Cardiac septum (tissue), 1 donor: ENCODE data around the gene GRID2IP. TPM values are rescaled to one million over a fixed set of nuclear protein-coding genes. Genes with fewer than 3 reads are reported as not detected.
A peak's percentile ranks its signal among the peaks of the same experiment; 100 is the strongest.

ENCODE experiments used
- DNase-seq: peaks from one replicate; pipeline ENCODE4 v3.0.0-alpha.2; 2020; ENCODE audit warnings: low spot score
- intact Hi-C: fragments of 100-400 bp; cut with DNase I; formaldehyde crosslinking; loops from one replicate; pipeline ENCODE4 v1.14.0; 2022
- total RNA-seq: library from RNA; stranded (reverse); fragmentation: NEBNext Ultra II Directional; extraction: Animal tissue kit (Norgen Biotek cat#: 25700); gene quantifications from one replicate; pipeline ENCODE4 v1.2.1, GENCODE V29; 2021
- donor health status: DM: no; HTN: no; CAD: no.

Gene GRID2IP
- total RNA-seq, 1 donor from 2014 or later = not detected

GRCh38 chr7:6529643-6530042 is 21.6 kb downstream of the GRID2IP start:
- intact Hi-C loops = no loop called here
- no peak for DNase-seq

- no peak for DNase-seq
- intact Hi-C loops = no loop called here
Observed at GRCh38 chr7:6528401-6529130, 22.7 kb downstream of the GRID2IP start.

DNA sequence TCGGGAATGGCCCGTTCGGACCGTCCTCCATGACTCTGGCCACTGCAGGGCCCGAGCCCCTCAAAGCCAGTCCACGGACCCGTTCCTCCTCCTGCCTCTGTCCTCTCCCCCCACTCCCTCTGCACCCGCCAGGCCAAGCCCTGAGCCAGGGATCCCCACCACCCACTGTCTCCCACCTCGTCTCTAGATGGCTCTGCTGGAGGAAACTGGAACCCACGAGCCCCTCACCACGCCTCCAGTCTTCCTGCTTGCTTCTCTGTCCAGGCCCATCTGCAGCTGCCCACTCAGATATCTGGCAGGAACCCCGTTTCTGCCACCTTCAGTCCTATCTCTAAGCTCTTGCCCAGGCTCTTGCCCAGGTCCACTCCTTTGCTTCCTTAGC is 24.3 kb downstream of the GRID2IP start:
- intact Hi-C loops = no loop called here
- DNase-seq = no peak

GRCh38 chr7:6520163-6520981 is 30.9 kb downstream of the GRID2IP start:
- intact Hi-C loops = no loop called here
- no peak for DNase-seq

- intact Hi-C loops = no loop called here
- DNase-seq = peak; percentile 90
Observed at GRCh38 chr7:6516387-6516983, 34.8 kb downstream of the GRID2IP start.

- DNase-seq = no peak
Observed at GRCh38 chr7:6513541-6513940, 37.7 kb downstream of the GRID2IP start.

DNA sequence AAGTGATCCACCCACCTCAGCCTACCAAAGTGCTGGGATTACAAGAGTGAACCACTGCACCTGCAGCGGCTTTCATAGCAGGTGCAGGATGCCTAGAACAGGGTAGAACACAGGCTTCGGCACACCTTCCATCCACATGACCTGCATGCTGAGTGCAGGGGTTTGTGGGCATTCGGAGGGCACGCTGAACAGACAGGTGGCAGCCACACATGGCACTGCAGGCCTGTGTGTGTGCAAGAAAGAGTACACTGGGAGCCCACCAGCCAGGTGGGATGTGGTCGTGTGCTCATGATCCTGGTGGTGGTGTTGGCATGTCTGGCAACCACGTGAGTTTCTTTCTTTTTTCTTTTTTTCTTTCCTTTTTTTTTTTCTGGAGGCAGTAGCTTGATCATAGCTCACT is 38.4 kb downstream of the GRID2IP start:
- no peak for DNase-seq
- intact Hi-C loops = no loop called here

More at GRCh38 chr7:6513541-6513940, 37.7 kb downstream of the GRID2IP start:
- intact Hi-C loops = no loop called here

GRCh38 chr7:6510476-6511133 is 40.7 kb downstream of the GRID2IP start:
- intact Hi-C loops = no loop called here
- DNase-seq = no peak

- intact Hi-C loops = no loop called here
- no peak for DNase-seq
Observed at GRCh38 chr7:6508950-6509349, 42.3 kb downstream of the GRID2IP start.

- intact Hi-C loops = no loop called here
- no peak for DNase-seq
Observed at GRCh38 chr7:6508539-6508938, 42.7 kb downstream of the GRID2IP start.

GRCh38 chr7:6507906-6508305 is 43.4 kb downstream of the GRID2IP start:
- no peak for DNase-seq
- intact Hi-C loops = no loop called here

DNA sequence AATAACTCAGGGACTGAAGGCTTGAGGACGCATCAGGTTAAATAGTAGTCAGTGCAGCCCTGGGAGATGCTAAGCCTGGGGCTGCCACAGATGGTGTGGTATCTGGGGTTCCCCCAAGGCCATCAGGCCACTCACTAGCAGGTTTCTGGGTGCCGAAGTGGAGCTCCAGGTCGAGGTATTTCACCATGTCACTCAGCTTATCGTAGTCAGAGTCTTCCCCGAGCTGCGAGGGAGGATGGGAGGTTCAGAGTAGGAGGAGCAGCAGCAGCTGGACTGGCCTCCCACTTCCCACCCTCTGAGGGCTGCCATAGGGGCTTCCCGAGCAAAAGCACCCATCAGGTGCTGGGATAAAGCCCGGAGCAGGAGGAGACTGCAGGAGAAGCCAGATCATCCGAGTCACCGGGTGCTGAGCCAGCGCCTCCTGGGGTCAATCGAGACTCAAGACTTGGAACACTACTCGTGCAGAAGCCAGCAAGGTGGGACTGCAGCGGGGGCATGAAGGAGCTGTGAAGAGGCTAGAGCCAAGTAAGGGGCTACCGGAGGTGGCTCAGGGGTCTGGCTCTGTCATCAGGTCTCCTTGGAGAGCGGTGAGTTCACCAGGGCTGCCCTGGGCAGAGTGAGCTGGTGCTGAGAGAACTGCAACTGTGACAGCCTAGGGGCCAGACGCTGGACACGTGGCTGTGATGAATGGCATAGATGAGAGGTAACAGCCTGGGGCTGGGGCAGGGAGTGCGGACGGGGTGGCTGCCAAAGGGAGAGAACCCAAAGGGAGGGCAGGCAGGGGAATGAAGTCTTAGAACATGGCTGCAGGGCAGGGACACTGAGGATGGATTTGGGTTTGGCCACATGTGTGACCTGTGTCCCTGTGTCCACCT is 45.3 kb downstream of the GRID2IP start:
- intact Hi-C loops = no loop called here

DNA sequence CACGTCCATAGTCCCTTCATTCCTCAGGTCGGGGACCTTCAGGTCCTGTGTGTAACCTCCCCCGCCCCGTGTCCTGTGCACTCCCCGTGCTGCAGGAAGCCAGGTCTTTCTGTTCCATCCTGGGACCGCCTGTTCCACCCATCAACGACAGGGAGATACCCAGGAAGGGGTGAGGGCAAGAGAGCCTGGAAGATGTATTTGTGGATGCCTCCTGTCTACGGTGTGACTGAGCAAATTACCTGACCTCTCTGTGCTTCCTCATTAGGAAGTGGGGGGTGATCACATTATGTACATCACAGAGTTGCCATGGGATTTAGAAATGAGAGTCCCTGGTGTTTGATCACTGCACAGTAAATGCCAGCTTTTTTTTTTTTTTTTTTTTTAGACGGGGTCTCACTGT is 46.3 kb downstream of the GRID2IP start:
- DNase-seq = no peak
- intact Hi-C loops = no loop called here

More for the DNA sequence above, 45.3 kb downstream of the GRID2IP start:
- no peak for DNase-seq

GRCh38 chr7:6502886-6503285 is 48.4 kb downstream of the GRID2IP start:
- no peak for DNase-seq
- intact Hi-C loops = no loop called here

DNA sequence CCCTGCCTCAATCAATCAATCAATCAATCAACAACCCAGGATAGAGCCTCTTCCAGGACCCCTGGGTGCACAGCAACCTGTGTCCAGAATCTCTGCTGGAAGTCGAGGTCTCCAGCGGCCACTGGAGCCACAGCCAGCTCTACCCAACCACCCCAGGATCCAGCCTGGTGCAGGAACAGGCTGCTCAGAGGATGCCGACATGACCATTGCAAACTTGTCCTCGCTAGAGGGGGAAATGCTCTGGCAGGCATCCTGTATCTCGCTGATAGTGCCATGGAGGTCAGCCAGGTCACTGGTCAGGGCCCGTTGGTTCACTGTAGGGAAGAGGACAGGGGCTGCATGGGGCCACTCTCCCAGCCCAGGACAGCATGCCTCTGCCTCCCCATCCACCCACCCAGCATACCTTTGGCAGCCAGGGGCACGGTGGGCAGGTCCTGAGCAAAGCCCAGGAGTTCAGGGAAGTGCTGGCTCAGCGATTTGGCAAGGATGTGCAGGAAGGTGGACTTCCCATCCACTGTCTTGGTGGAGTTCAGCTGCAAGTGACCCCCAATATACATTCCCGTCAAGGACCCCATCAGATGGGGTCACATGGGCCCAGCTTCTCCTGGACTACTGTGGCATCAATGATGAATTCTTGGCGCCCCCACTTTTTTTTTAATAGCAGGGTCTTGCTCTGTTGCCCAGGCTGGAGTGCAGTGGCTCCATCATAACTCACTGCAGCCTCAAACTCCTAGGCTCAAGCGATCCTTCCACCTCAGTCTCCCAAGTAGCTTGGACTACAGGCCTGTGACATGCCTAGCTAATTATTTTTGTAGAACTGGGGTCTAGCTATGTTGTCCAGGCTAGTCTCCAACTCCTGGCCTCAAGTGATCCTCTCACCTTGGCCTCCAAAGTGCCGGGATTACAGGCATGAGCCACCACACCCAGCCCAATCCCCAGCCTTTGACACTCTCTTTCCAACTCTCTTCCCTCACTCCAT is 49.4 kb downstream of the GRID2IP start:
- no peak for DNase-seq
- intact Hi-C loops = no loop called here

DNA sequence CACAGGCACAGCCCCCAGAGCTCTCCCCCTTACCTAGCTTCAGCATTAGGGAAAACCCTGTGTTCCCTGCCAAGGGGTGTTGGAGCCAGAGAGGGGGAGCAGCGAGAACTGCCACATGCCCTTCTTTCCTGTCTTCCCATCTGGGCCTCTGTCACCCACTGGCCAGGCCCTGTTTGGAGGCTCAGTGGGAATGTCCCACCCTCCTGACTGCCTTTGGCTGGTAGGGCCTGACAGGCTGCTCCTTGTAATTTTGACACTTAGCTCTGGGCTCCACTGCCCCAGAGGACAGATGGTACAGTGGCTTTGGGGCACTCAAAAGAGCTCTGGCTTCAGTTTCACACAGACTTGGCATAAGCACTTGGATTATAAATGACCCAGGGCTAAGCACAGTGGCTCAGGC is 50.6 kb downstream of the GRID2IP start:
- intact Hi-C loops = no loop called here
- DNase-seq = no peak

DNA sequence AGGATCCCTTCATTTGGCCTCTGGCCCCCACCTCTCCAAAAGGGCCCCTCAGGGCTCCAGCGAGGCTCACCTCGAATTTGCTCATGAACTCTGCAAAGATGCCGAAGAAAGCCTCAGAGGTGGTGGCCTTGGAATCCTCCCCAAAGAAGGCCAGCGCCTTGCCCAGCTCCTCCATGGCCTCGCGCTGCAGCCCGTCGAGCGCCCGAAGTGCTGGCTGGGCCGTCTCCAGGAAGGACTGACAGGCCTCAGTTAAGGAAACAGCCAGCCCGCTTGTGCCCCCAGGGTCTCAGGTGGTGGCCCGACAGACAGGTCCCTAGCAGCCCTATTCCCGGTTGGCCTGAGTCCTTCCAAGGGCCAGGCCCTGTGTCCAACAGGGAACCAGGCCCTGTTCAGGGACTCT is 53.3 kb downstream of the GRID2IP start:
- no peak for DNase-seq
- intact Hi-C loops = no loop called here

- intact Hi-C loops = no loop called here
- DNase-seq = no peak
Observed at GRCh38 chr7:6497637-6497905, 53.7 kb downstream of the GRID2IP start.
